Thyroid gland (tissue), 4 donors: ENCODE data around the gene NFATC2.

Experiments
- POLR2A ChIP-seq, 2 donors: fragments of 450-650 bp; IDR thresholded peaks; one replicate each; pipeline ENCODE4 v1.6.1; 2017; ENCODE audit warnings: antibody characterized with exemption in 2 of 2, mild to moderate bottlenecking in 2 of 2, moderate library complexity in 1 of 2
- TF ChIP-seq, protein P1 (sequence below), 6 experiments: fragments of 200-600 bp in 3 of 6; fragments of 450-650 bp in 3 of 6; sonication (generic) in 3 of 6; IDR thresholded peaks; one replicate each; pipeline ENCODE4 v1.5.1; 2016 to 2019; ENCODE audit warnings: antibody characterized with exemption in 6 of 6, mild to moderate bottlenecking in 2 of 6, inconsistent platforms in 1 of 6, moderate library complexity in 1 of 6

- TF ChIP-seq, protein P1, sequence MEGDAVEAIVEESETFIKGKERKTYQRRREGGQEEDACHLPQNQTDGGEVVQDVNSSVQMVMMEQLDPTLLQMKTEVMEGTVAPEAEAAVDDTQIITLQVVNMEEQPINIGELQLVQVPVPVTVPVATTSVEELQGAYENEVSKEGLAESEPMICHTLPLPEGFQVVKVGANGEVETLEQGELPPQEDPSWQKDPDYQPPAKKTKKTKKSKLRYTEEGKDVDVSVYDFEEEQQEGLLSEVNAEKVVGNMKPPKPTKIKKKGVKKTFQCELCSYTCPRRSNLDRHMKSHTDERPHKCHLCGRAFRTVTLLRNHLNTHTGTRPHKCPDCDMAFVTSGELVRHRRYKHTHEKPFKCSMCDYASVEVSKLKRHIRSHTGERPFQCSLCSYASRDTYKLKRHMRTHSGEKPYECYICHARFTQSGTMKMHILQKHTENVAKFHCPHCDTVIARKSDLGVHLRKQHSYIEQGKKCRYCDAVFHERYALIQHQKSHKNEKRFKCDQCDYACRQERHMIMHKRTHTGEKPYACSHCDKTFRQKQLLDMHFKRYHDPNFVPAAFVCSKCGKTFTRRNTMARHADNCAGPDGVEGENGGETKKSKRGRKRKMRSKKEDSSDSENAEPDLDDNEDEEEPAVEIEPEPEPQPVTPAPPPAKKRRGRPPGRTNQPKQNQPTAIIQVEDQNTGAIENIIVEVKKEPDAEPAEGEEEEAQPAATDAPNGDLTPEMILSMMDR (IDR thresholded peaks at IDR 0.05): no peak
- no peak for TF ChIP-seq POLR2A (IDR thresholded peaks at IDR 0.05)
Measured at GRCh38 chr20:51514836-51515235, 27.7 kb downstream of the NFATC2 start.
